Right hindlimb (tissue), 1 donor: ENCODE results near the gene CRYBG1.
"Not testable (repeated sequence)": the region's sequence is repeated elsewhere in the genome, so short reads cannot be mapped to it uniquely, and the experiment has no call there.

Source experiments
- DNase-seq: peaks from one replicate; pipeline ENCODE4 v3.0.0-alpha.2; 2018

CRYBG1 gene

DNA sequence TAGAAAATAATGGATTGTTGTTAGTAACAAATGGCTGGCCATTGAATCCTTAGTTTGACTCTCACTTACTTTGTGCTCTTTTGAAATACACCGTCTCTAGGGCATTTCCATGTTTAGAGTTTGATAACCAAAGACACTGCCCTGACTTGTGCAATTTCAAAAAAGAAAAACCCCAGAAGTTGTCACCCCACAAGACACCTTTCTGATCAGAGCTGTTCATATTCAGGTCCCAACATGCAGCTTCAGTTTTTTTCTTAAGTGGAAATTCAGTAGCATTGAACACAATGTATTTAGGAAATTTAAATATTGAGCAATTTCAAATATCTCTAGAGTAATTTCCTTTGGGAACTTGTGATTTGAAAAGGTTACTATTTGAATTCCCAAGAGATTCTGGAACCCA lies 19.4 kb downstream of the CRYBG1 start:
- DNase-seq: no peak

DNA sequence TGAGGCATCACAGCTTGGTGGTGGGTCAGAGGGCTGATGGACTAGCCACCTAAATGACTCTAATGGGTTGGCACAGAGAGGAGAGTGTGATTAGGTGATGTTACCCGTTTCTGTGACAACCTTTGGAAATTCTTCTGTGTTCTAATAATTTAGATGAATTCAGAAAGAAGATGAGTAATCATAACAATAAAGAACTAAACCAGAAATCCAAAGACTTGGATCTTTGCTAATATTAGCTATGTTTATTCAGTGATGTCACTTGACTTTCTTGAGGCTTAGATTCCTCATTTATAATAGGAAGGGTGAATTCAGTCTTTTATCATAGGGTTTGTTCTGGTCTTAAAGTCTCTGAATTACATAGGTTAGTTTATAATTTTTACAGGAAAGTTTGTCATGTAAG lies 19.9 kb downstream of the CRYBG1 start:
- no peak for DNase-seq

DNA sequence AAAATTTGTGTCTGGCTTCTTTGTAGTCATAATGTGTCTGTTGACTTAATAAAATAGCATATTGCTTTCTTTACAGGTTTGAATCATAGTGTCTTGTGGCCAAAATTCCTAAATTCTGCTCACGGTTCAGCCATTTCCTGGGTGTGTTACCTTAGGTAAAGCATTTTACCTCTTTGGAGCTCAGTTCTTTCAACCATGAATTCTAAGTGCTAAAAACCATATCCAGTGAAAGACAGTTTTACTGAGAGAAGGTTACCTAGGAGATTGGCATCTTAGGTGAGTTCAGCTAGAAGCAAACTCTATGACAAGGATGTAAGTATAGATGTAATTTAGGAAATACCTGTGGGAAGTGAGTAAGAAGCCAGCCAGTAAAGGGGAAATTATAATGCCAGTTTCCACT lies 20.7 kb downstream of the CRYBG1 start:
- DNase-seq: no peak

DNA sequence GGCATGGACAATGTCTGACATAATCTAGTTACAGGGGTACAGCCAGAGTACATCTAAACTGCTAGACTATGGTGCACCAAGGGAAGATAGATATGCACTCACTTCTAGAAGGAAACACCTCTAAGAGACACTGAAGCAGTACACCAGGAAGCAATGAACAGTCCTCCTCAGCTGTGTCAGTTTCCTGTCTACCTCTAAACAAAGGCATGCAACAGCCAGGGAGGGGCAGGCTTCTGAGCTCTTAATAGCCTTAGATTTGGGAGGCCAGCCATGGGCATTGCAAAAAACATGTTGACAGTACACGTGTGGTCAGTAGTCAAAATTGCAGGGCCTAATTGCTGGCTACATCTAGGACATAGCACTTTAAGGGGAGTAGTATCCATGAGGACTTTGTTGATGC lies 21.4 kb downstream of the CRYBG1 start:
- DNase-seq: no peak

DNA sequence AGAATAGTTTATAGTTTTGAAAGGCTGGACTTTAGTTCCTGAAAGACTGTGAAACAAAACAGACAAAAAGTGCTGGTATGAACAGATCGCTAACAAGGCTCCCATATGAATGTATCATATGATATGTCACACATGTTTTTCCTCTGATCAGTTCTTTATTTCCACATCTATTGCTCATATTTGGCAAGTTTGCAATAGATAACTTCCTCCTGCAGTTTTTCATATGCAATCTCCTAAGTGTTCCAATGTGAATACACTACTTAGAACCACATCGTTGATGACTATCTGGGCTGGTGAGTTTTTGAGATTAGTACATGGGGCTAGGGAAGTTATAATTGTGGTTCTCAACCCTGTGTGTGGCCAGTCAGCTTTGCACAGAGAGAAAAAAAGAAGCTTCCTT lies 23.1 kb downstream of the CRYBG1 start:
- no peak for DNase-seq

DNA sequence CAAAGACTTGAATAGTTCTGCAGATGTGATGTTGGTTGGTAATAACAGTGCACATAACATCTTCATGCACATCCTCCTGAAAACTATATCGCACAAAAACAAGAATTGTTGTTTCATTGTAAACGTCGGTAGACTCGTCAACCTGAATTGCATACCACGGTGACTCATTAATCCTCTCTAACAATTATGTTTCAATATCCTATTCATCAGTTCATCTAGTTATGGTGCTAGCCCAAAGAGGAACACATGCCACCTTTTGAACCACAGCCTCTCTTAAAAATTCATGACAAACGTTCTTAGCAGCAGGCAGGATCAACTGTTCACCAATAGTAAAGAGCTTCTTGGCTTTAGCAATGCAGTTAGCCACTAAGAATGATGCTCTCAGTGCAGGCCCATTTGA lies 25.0 kb downstream of the CRYBG1 start:
- no peak for DNase-seq

DNA sequence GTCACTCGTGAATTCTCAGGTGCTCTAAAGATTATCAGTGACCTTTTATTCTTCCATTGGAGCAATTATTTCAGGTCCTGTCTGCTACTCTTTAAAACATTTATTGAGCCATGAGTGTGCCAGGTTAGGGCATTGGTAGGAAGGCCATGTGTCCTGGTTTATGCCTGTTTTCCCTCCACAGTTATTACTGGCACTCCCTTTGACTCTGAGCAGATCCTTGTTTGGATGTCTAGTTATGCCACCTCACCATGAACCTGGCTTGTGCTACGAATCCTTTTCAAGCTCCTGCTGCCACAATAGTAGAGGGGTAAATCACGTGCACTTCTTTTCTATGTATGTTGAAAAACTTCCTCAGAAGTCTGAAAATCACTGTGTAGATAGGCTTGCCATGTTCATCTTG lies 27.4 kb downstream of the CRYBG1 start:
- DNase-seq: no peak

DNA sequence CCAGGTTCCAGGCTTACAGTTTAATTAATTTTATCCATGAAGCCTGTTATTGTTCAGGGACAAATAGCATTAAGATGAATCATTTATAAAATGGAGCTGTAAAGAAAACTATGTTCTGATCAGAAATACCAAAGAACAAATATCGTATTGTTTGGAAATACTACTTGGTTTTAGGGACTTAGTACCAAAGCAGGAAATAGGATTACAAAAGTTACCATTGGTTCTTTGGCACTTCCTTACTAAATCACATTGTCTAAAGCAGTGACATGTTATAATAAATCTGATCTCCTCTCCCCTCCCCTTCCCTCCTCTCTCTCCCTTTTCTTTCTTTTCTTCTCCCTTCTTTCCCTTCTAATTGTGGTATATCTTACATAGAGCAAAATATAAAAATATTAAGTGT lies 29.6 kb downstream of the CRYBG1 start:
- DNase-seq: no peak

DNA sequence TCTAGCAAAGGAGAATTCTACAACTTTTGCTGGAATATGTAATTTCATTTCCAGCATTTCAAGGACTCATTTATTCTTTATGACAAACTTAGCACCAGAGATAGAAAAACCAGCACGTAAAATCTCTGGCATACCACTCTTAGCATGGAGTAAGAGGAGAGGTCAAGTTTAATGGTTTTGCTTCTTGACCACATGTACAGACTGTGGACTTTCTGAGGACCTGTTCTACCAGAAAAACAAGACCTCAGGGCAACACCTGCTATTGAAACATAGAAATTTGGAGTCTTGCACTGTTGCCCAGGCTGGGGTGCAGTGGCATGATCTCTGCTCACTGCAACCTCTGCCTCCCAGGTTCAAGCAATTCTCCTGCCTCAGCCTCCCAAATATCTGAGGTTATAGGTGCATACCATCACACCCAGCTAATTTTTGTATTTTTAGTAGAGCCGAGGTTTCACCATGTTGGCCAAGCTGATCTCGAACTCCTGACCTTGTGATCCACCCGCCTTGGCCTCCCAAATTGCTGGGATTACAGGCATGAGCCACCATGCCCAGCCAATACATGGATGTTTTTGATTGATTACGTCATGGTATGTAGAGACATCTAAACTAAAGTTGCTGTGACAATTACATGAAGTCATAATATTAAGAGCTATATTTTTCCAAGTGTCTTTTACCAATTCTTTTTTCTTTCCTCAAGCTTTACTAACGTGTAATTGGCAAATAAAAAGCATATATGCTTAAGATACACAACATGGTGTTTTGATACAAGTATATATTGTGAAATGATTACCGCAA lies 36.1 kb downstream of the CRYBG1 start:
- DNase-seq: no peak

DNA sequence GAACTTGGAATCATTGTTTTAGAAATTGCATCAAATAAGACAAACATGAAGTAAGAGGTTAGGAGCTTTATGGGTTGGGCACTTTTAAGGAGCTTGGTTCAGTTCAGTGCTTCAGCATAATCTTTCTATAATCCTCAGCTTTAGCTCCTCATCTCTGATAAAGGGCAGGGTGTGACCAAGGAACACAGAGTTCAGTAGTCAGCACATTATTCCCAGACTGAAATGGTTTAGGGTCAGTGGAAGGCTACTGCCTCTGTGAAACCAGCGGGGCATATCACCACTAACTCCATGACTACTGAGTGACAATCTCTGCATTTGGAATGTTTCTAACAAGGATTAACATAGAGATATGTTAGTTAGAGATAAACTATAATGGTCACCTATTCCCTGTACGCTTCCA lies 36.9 kb downstream of the CRYBG1 start:
- no peak for DNase-seq

DNA sequence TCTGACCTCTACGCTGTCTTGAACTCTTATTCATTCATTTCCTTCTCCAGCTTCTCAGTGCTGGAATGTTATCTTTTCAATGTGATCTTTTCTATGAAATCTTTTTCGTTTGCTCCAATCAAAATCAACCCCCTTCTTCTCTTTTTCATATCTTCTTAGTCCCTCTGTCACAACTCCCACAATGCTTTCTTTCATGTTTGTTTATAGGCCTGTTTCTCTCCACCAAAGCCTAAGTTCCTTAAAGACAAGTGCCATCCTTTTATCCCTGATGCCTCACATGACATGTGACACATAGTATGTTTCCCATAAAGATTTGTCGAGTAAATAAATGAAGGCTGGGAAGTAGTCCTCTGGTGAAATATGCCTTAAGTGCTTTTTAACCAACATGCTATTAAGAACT lies 38.1 kb downstream of the CRYBG1 start:
- DNase-seq: no peak

DNA sequence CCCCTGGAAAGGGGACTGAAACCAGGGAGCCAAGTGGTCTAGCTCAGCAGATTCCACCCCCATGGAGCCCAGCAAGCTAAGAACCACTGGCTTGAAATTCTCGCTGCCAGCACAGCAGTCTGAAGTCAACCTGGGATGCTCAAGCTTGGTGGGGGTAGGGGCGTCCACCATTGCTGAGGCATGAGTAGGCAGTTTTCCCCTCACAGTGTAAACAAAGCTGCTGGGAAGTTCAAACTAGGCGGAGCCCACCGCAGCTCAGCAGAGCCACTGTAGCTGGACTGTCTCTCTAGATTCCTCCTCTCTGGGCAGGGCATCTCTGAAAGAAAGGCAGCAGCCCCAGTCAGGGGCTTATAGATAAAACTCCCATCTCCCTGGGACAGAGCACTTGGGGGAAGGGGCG lies 44.5 kb downstream of the CRYBG1 start:
- not testable (repeated sequence) for DNase-seq

DNA sequence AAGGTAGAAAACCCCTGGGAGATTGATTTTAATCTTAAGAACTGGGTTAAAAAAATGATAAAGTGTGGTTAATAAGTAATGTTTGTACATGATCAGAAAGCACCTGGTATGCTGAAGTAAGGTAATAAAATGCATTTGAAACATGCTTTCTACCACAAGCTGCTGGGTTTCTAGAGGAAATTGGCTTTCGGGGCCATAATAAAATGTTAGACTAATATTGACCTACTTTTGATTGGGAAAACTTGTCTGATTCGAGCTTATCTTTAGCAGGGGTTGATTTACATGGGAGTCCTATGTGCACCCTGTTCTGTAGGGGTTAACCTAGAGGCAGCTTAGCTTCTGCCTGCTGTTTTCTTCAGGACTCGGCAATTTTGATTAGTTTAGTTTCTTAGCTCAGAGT lies 50.5 kb downstream of the CRYBG1 start:
- DNase-seq: no peak

DNA sequence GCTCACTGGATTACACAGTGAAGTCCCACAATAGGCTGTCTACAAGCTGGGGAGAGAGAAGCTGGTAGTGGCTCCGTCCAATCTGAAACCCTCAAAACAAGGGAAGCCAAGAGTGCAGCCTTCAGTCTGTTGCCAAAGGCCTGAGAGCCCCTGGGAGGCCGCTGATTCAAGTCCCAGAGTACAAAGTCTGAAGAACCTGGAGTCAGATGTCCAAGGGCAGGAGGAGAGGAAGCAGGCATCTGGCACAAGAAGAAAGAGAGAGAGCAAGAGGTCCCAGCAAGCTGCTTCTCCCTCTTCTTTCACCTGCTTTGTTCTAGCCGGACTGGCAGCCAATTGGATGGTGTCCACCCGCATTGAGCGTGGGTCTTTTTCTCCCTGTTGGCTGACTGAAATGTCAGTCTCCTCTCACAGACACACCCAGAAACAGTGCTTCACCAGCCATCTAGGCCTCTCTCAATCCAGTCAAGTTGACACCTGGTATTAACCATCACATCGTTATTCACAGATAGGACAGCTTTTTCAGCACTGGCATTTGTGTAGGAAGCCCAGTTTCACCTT lies 51.2 kb downstream of the CRYBG1 start:
- DNase-seq: no peak

DNA sequence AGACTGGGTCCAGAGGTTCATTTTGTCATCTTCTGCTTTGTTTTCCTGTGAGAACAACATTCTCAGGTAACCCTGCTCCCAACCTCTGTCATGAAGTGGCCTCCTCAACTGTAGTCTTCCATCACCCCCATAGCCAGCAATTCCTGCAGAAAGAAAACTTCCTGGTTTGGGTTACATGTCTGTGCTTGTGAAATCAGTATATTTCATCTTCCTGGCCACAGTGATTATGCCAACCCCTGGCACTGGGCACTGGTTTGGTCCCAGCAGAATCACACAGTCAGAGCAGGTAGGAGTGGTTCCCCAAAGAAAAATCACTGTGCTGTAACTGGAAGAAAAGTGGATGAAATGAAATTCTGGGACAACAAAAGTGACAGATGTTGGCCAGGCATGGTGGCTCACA lies 52.5 kb downstream of the CRYBG1 start:
- DNase-seq: no peak

DNA sequence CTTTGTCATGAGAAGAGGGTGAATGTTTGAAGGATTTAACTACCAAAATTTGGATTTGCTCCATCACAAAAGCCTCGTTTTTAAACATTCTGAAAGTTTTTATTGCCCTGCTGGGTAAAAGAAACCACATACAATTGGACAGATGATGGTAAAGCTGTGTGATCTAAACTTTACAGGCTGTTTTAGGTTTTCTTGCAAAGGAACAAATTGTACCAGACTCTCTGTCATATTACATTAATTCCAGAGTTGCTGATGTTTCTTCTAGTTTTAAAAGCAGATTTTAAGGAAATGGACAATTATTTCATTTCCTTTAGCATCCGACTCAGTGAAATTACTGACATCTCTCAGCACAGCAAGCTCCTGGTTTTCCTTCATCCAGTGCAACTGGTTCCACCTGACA lies 53.2 kb downstream of the CRYBG1 start:
- DNase-seq: no peak

DNA sequence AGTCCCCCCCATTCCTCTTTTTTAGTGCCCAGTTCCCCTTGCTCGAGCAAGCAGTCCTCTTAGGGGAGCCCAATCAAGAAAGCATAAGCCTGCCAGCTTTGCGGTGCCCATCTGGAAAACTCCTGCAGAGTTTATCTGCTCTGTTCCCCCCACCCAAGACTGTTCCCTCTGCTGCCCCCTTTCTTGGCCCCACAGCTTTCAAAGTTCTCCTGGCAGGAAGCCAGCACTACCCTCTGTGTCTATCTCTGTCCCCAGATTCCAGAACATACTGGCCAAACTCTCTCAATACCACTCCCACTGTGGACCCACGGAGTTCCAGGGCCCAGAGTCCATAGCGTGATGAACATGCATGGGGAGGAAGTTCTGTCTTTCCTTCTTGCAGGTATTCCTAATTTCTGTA lies 55.4 kb downstream of the CRYBG1 start:
- DNase-seq: no peak

DNA sequence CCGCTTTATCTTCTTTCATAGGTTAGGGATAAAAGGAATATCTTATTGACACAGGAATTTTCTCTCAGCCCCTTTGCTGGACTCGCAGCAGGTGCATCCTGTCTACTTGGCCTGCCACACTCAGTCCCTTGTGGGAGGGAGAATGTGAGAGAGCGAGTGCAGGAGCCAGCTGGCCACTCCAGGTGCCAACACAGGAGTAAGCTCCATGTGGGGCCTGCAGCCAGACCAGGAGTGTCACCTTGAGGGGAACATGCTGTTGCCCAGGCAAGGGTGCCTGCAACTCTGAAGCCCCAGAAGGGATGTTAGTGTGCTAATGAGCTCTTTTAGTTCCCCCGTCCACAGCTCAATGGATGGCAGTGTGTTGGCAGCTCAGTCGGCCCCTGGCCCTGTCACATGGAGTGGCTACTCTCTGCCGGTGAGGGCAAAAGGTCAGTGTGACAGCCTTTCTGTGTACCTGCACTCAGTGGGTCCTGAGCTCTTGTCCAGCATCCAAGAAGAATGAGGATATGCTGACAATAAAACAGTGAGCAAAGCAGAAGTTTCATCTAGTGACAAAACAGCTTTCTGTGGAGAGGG lies 57.1 kb downstream of the CRYBG1 start:
- no peak for DNase-seq

DNA sequence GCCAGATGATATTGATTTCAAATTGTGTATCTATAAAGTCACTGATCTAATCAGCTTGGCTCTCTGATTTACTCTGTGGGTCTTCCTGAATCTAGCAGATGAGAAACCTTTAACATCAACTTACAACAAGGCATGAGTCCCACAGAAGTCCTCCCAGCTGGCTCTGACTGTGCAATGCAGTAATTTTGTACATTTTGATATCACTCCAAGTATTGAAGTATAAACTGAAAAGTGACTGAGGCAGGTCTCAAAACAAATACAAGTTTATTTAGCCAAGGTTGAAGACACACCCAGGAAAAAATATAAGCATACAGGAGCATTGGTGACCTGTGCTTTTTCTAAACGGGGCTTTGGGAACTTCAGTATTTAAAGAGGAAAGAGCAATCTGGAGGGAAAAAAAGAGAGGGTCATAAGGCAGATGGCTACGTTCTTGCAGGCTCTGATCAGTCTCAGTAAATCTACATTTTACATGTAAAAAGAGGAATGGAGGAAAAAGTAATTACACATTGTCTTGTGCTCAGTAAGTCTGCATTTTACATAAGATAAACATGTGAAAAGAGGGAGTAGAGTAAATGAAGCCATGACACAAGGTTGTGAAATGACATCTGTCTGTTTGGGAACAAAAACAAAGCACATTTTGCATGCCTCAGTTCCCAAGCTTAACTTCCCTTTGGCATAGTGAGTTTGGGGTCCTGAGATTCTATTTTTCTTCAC lies 59.5 kb downstream of the CRYBG1 start:
- no peak for DNase-seq

DNA sequence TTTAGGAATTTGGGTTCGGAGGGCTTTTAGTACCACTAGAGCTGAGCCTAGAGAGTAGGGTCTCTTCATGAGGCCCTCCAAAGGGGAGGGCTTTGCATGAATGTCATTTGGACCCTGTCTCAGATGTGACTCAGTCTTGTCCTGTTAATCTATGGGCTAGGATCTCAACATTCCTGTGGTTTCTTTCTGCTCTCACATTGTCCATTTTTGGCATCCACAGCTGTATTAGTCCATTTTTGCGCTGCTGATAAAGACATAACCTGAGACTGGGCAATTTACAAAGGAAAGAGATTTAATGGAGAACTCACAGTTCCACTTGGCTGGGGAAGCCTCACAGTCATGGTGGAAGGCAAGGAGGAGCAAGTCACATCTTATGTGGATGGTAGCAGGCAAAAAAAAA lies 61.0 kb downstream of the CRYBG1 start:
- DNase-seq: no peak

DNA sequence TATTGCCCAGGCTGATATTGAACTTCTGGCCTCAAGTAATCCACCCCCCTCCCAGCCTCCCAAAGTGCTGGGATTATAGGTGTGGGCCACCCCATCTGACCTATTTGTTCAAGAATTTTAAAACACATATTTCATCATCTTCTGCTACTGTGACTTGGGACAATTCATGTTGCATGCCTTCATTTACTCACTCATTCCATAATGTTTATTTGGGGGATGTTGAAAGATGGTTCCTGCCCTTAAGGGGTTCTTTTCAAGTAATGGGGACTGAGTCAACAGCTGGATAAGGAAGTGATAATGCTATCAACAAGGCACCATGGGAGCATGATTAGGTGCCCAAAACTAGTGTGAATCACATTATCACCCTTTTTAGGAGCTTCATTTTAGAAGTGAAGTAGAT lies 62.0 kb downstream of the CRYBG1 start:
- DNase-seq: no peak

DNA sequence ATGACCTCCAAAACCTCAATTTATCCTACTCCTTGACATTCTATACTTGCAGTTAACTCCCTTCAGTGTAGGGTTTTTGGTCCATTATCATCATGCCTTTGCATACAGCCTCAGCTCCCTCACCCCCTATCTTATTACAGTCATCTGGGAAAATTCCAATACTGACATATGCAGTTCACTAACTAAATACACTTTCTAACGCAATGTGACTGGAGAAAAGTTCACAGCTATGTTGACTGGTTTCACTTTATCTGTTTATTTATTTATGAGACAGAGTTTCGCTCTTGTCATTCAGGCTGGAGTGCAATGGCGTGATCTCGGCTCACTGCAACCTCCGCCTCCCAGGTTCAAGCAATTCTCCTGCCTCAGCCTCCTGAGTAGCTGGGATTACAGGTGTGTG lies 64.9 kb downstream of the CRYBG1 start:
- DNase-seq: no peak

DNA sequence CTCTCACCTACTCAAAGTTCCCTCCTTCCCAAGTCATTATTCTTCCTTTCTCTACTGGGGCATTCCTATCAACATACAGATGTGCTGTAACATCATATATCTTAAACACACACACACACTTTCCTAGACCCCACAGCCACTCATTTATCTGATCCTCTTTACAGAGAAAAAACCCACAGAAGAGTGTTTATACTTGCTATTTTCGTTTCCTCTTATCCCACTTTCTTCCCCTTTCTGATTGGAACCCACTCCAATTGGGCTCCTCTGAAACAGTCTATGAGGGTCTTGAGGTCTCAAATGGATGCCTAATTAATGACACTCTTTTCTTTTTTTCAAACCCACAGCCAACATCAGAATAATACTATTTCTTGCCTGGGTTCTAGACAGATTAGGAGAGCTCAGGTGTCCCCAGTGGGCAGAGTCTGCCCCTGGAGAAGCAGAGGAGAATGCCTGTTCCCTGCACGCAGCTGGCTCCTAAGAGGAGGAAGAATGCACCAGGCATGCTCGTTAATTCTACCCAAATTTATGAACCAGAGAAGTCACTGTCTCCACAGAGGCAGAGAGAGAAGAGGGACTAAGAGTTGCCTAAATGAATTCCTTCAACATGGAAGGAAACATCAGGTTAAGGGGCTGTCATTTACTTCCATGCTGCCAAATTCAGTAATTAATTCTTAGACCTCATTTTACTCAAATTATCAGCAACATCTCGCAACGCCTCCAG lies 65.9 kb downstream of the CRYBG1 start:
- DNase-seq: no peak
